Limb (tissue), 2 donors: ENCODE measurements around the gene ADAMTS17.

Experiments
- DNase-seq, 2 donors: peaks; one replicate each; pipeline ENCODE4 v3.0.0-alpha.2; 2016; ENCODE audit errors: extremely low spot score in 2 of 2

ADAMTS17 gene

DNA sequence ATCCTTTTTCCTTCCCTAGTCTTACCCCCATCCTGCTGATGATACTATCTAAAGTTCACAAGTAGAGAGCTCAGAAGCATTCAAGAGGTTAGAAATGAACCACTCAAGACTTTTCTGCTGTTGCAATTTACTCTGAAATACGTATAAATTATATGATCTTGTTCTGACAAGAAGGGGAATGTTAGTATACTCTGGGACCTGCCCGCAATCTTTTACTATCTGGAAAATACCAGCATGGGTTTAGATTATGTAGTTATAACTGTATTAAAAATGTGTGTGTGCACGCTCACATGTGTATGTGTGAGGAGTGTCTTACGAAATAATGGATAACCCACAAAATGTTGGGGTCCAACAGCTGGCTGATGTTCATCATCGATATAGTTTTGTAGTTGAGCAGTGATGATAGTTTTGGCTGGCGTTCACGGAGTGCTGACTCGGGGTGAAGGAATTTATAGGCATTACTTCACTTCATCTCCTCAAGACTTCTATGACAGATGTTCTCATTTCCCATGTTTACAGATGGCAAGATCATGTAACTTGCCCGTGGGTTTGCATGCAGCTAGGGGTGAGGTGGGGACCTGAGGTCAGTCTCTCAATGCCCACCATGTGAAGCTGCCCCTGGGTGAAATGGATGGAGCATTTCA, 311.1 kb downstream of the ADAMTS17 start:
- DNase-seq: peak in 1 of 2 donors; percentile 21

DNA sequence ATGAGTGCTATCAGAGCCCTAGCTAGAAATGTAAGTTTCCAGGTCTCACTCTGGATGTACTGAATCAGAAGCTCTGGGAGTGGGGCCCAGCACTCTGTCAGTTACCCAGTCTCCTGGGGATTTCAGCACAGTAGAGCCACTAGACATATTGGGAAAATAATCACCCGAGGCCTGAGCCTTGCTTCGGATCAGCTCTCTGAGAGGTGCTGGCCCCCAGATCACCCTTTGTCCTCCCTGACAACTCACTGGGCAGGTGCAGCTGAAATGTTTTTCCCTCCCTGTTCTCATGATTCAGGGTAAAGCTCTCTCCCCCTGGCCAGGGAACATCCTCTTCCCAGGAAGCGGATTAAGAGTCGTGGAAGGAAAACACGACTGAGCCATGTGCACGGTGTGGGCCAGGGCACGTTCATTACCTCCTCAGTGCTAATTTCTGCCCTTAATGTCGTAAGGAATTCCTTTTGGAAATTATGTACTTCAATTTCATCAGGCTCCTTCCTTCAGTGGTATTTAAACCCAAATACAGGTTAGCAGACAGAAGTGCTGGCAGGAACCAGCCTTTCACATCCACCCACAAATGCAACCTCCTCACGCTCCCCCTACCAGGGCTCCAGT, 311.8 kb downstream of the ADAMTS17 start:
- no peak for DNase-seq

DNA sequence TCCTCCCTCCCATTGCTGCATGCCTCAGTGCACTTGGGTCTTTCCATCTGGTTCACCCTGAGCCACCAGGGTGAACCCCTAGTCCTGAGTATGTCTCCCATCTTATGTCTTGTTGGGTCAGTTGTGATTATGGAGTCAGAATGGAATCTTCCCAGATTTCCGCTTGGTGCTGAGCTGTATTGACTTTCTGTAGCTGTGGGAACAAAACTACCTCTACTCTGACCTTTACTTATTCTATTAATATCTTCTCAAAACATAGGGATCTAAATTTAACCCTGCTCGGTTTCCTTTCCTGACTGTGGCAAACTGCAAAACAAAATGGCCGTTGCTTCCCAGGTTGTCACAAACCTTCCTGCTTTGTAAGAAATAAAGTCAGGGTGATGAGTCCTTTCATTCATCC, 312.7 kb downstream of the ADAMTS17 start:
- no peak for DNase-seq

DNA sequence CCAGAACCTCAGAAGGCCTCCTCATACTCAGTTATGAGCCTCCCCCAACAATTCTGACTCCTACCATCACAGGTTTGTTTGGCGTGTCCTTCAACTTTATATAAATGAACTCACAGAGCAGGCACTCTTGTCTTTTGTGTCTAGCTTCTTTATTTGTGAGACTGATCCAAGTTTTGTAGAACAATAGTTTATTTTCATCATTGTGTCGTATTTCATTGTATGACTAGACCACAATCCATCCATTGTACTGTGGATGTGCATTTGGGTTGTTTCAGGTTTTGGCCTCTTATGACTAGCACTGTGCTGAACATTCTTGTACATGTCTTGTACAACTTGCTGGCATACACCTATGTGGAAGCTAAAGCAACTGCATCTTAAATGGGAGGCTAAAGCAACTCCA, 315.7 kb downstream of the ADAMTS17 start:
- DNase-seq: no peak

DNA sequence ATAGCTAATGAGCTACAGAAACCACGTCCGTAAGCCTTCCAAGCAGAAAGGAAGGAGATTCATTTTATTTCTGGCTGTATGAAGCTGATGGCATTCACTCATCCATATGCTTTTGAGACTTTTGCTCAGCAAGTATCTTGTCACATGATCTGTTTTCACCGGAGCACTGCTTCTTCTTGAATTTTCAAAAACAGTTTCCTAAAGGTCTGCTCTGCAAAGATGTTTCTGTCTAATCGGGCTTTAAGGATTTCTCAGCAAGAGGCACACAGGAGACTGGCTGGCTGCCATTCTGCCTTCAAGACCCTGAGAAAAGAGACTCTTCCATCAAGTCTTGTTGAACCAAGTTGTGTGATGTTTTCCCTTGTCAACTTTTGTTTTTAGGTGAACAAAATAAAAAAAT, 319.0 kb downstream of the ADAMTS17 start:
- DNase-seq: peak in 1 of 2 donors; percentile 29

DNA sequence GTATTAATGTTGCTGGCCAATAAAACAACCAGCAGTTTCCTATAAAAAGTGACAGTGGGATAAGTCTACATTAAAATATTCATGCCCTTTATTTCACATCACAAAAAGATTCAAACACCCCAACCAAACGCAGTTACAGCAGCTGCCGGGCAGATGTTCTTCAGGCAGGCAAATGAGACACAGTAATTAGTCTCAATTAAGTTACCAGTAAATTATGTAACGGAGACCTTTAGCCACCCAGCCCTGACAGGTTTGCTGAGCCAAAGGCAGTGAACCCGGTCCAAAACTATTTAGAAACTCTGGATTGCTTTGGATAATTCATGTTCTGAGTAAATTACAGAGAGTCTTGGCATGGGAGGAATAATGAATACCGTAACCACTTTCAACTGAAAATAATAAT, 319.4 kb downstream of the ADAMTS17 start:
- DNase-seq: peak in 1 of 2 donors; percentile 17

DNA sequence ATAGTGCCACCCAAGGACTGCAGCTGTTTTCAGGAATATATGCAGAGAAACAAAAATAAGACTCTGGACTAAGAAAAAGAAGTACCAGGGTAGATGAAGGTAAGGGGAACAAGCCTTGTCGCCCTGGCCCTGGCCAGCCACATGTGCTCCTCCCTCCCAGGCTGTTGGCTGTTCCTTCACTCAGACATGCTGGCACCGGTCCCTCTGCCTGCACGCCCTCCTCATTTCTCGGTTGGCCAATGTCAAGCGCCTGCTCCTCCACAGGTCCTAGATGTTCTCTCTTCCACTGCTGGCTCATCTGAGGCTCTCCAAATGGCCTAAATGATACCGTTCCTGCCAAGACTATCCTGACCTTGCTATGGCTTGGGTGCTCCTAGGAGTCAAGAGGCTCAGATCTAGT, 320.1 kb downstream of the ADAMTS17 start:
- peak in 1 of 2 donors; percentile 18 for DNase-seq

DNA sequence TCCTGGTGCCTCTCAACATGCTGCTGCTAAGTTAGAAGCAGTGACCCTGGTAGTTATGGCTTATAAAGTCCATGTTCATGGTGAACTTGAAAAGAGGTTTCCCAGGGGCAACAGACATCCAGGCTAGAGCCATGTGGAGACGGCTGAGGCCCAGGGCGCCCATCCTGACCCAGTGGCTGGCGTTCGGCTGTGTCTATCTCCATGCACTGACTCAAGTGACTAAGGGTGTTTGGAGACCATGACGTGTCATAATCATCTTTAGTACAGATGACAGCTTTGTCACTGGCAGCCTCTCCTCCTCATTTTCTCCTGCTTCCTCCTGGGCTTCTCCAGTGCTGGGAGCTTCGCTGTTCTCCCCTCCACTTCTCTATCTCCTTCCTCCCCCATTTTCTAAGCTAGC, 321.2 kb downstream of the ADAMTS17 start:
- peak in 1 of 2 donors; percentile 13 for DNase-seq

DNA sequence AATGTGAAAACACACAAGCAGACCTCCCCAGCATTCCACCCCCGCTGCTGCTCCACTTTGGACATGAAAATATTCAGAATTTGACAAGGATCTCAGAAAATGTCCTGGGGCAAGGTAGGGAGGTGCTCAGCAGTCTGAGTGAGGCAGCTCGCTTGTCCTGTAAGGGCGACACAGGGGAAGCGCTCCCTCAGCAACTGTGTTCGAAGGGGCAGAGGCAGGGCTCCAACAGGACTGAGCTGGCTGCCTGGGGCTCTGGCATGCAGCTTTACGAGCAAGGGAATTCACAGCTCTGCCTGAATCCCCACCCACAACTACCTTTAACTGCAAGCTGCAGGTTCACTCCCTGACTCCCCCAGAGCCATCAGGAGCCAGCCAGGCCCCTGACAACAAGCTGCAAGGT, 321.6 kb downstream of the ADAMTS17 start:
- peak in 1 of 2 donors; percentile 49 for DNase-seq

DNA sequence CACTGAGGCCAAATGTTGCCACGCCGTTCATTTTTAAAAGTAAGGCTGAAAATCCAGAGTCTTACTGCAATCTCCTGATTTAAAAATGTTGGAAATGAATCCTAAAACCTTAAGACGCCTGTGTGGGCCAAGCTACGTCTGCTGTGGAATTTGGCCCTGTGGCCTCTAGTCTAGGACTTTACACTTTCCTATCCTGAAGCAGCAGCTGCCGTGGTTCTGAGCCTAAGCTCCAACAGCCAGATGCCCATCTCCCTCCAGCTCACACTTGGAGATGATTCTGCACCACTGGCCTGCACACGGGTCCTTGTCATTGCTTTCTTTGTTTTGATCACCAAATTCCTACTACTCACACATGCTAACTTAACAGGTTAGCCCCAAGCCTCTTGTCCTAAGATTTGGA, 322.2 kb downstream of the ADAMTS17 start:
- peak in 1 of 2 donors; percentile 11 for DNase-seq

DNA sequence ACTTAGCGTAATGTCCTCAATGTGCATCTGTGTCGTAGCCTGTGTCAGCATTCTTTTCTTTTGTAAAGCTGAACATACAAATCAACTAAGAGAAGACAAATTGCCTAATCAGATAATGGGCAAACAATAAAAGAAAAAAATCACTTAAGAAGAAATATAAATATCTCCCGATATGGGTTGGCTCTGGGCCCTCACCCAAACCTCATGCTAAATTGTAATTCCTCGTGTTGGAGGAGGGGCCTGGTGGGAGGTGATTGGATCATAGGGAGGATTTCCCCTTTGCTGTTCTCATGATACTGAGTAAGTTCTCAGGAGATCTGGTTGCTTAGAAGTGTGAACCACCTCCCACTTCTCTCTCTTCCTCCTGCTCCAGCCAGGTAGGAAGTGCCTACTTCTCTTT, 323.6 kb downstream of the ADAMTS17 start:
- no peak for DNase-seq

DNA sequence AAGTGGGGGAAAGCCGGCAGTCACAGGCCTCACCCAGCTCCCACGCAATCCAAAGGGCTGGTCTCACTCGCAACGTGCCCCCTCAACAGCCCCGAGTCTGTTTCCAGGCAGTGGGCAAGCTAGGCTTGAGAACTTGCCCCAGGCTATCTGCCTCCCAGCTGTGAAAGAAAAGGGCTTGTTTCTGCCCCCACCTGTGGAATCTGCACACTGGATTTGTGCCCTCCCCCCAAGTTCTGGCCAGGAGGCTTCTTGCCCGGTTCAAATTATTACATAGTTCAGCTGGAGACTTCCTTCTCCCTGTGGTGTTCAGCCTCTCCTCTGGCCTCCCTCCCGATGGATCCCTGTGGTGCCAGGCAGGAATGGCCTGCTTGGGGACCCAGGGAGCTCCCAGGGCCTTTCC, 324.6 kb downstream of the ADAMTS17 start:
- DNase-seq: peak in 1 of 2 donors; percentile 11

DNA sequence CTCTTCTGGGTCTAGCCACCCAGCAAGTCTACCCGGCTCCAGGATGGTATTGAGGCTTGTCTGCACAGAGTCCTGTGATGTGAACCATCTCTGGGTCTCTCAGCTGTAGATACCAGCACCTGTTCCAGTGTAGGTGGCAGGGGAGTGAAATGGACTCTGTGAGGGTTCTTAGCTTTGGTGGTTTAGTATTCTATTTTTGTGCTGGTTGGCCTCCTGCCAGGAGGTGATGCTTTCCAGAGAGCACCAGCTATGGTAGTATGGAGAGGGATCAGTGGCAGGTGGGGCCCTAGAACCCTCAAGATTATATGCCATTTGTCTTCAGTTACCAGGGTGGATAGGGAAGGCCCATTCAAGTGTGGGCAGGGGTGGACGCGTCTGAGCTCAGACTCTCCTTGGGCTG, 325.1 kb downstream of the ADAMTS17 start:
- peak in 1 of 2 donors; percentile 15 for DNase-seq

DNA sequence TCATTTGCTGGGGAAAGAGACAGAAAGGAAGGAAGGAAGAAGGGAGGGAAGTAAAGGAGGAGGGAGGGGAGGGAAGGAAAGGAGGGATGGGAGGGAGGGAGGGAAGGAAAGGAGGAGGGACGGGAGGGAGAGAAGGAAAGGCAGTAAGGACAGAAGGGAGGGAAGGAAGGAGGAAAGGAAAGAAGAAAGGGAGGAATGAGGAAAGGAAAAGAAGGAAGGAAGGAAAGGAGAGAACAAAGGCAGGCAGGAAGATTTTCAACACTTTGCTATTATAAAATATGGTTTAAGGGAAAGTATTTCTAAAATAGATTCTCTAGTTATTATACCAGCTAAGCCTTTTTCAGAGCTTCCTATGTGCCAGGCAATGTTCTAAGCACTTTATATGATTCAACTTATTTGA, 330.5 kb downstream of the ADAMTS17 start:
- no peak for DNase-seq

DNA sequence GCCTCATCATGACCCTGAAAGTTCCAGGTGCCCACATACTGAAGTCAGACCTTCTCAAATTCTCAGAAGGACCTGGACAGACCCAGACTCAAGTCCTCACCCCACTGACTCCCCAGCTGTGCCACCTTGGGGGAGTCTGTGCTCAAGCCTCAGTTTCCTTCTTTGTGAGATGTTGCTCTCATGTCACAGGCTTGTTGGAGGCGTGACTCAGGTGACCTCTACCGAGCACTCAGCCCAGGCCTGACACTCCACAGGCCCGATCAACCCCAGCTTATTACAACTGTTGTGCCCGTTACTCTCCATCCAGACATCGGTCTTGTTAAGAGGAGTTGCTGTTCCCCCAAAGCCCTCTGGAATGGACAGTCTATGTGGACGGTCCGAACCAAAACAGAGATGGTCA, 332.4 kb downstream of the ADAMTS17 start:
- DNase-seq: peak in 1 of 2 donors; percentile 5

DNA sequence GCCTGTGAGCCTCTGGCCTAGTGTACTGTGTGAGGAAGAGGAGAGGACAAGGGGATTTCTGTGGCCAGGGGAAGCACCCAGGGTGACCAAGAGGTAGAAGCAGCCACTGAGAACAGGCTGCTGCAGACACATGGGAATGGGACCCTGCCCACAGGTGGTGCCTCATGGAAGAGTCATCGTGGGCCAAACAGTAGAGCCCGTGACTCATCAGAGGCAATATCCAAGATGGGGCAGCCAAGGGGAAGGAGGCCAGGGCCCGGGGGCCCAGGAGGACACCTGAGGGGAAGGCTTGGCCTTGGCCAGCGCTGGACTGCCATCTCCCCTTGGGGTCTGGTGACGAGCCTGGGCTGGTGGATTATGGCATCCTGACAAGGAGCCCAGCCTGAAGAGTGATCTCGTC, 333.5 kb downstream of the ADAMTS17 start:
- DNase-seq: peak in 1 of 2 donors; percentile 21

DNA sequence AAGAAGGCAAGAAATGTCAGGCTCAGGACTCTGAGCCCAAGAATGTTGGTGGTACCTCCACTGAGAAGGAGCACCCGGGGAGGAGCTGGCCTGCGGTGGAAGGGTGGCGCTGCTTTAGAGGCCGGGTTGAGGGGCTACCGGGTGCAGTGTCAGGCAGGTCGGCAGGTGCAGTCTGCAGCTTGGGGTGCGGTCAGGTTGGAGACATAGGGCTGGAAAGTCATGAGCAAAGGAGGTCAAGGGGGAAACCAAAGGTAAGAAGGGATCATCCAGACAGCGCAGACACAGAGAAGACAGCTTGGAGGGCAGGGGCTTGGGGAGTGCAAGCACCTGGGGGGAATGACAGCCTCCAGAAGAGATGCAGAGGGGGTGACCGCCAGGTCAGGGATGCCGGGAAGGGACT, 334.2 kb downstream of the ADAMTS17 start:
- peak in 1 of 2 donors; percentile 13 for DNase-seq

DNA sequence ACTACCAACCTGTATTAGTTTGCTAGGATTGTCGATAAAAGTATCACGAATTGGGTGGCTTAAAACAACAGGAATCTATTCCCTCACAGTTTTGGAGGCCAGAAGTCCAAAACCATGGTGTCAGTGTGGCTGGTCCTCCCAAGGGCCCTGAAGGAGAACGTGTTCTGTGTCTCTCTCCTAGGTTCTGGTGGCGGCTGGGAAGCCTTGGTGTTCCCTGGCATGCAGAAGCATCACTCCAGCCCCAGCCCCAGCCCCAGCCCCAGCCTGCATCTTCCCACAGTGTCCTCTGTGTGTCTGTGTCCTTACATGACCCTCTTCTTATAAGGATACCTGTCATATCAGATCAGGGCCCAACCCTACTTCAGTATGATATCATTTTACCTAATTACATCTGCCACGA, 336.1 kb downstream of the ADAMTS17 start:
- DNase-seq: peak in 1 of 2 donors; percentile 15

DNA sequence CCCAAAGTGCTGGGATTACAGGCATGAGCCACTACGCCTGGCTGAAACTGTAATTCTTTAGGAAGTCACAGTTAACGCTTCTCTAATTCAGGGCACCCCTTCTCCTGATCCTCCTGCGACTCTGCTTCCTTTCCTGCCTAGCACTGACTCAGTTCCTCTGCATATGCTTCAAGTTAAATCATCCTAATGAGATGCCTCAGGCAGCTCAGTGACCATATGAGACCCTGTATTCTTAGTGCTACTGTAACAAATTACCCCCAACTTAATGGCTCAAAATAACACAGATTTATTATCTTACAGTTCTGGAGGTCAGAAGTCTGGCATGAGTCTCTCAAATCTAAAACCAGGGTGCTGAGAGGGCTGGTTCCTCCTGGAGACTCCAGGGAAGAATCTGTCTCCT, 336.8 kb downstream of the ADAMTS17 start:
- no peak for DNase-seq

DNA sequence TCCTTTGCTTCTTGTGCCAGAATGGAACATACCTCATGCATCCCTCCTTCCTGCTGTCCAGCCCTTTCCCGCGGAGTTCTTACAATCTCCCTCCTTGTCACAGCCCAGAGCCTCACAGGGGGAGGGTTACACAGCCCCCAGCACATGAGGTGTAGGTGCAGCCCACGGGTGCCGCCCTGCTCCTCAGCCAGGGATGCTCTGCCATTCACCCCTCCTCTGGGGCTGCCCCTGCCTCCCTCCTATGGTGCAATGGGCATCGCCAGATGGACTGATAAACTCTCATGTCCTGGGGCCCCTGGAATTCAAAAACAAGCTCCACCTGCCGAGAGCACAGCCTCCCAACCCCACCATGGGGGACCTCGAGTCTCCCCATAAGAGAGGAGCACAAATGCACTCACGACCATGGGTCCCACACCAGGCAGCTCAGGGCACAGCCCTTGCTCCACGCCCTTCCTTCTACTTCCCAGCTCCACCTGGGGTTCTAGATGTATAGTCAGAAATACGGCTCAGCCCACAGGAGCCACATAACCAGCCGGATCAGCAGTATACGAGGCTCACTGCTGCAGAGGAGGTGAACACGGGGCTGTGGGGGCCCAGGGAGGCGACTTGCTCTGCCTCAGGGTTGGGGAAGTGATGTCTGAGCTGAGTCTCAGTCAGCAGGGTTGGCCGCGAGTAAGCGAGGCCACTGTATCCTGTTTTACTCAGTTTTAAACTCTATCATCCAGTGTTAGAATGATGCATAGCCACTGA, 338.8 kb downstream of the ADAMTS17 start:
- peak in 1 of 2 donors; percentile 19 for DNase-seq

DNA sequence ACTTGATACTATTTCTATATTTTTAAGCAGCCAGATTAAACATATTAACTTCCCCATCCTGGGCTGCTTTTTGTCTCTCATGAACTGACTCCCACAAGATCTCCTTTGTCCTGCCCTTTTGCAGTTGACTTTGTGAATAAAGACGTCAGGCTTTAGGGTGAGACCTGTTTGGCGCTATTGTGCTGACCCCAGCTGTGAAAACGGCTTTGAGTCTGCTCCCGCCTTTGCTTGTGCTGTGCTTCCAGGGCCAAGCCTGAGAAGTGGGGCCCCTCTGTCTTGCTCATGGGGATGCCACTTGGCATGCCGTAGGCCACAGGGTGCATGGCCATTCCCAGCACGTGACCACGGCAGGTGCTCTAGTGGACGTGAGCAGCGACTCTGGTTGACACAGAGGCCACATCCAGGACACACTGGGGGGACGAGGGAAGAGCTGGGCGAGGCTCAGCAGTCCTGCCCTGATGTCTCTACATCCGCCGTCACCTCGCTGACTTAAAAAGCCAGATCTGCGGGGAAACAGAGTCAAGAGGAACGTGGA, 339.6 kb downstream of the ADAMTS17 start:
- DNase-seq: peak in 1 of 2 donors; percentile 28

DNA sequence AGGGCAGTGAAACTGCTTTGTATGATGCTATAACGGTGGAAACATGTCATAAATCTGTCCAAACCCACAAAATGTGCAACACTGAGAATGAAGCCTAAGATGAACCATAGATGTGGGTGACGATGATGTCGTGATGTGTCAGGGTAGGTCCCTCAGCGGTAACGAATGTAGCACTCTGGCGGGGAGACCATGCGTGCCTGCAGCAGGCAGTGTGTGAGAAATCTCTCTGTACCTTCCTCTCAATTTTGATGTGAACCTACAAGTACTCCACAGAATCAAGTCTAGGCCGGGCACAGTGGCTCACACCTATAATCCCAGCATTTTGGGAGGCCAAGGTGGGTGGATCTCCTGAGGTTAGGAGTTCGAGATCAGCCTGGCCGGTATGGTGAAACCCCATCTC, 340.4 kb downstream of the ADAMTS17 start:
- peak in 1 of 2 donors; percentile 17 for DNase-seq
